Measurements from ENCODE around the gene CDH13. TPM values are rescaled to one million over a fixed set of nuclear protein-coding genes. Genes with fewer than 3 reads are reported as not detected.

Gene CDH13
- total and polyA plus RNA-seq, 9 donors: 1.9 to 34.2 (median 4.8) TPM

- H3K36me3 ChIP-seq: no peaks in the 10 kb centered on the region
- intact Hi-C loops (cut with DNase I): no loop called here
- TF ChIP-seq EP300 (IDR thresholded peaks at IDR 0.05) (no peak), CTCF (IDR thresholded peaks at IDR 0.05) (no peak), POLR2A (IDR thresholded peaks at IDR 0.05) (no peak)
- 68 to 81% (median 76%) methylated on average over 8 of the region's 8 CpGs for WGBS, 3 donors
- H3K27ac ChIP-seq: no peak overlapping the region
- no peak overlapping the region for H3K4me3 ChIP-seq
- no peak for DNase-seq
- no peaks in the 10 kb centered on the region for H3K27me3 ChIP-seq
- H3K9me3 ChIP-seq: no peaks in the 10 kb centered on the region
- H3K4me1 ChIP-seq (ENCODE audit: insufficient read depth): no peaks in the 10 kb centered on the region
These were observed 491.6 kb downstream of the CDH13 start for GRCh38 chr16:83118365-83118764.

GRCh38 chr16:83125999-83126568 is 499.3 kb downstream of the CDH13 start:
- H3K4me3 ChIP-seq: no peak overlapping the region
- DNase-seq: no peak
- no peaks in the 10 kb centered on the region for H3K27me3 ChIP-seq
- 89 to 94% (median 90%) methylated on average over 6 of the region's 6 CpGs for WGBS, 3 donors
- H3K4me1 ChIP-seq (ENCODE audit: insufficient read depth): no peaks in the 10 kb centered on the region
- intact Hi-C loops (cut with DNase I): no loop called here
- H3K36me3 ChIP-seq: no peaks in the 10 kb centered on the region
- no peak overlapping the region for H3K27ac ChIP-seq
- TF ChIP-seq EP300 (IDR thresholded peaks at IDR 0.05): no peak
- no peaks in the 10 kb centered on the region for H3K9me3 ChIP-seq

- no peak overlapping the region for H3K27ac ChIP-seq
- no peak for DNase-seq
- H3K27me3 ChIP-seq: no peaks in the 10 kb centered on the region
- H3K4me3 ChIP-seq: no peak overlapping the region
- no peaks in the 10 kb centered on the region for H3K9me3 ChIP-seq
- H3K4me1 ChIP-seq (ENCODE audit: insufficient read depth): no peaks in the 10 kb centered on the region
- intact Hi-C loops (cut with DNase I): no loop called here
- no peaks in the 10 kb centered on the region for H3K36me3 ChIP-seq
- WGBS, 3 donors: 71 to 81% (median 81%) methylated on average over 6 of the region's 6 CpGs
- TF ChIP-seq EP300 (IDR thresholded peaks at IDR 0.05) (no peak), POLR2A (IDR thresholded peaks at IDR 0.05) (no peak), CTCF (IDR thresholded peaks at IDR 0.05) (no peak)
These were observed 501.3 kb downstream of the CDH13 start for GRCh38 chr16:83128041-83128440.

- intact Hi-C loops (cut with DNase I): no loop called here
- TF ChIP-seq POLR2A (IDR thresholded peaks at IDR 0.05) (no peak), CTCF (IDR thresholded peaks at IDR 0.05) (no peak), EP300 (IDR thresholded peaks at IDR 0.05) (no peak)
- Histone ChIP-seq H3K36me3 (no peaks in the 10 kb centered on the region), H3K9me3 (no peaks in the 10 kb centered on the region), H3K4me3 (no peak overlapping the region), H3K4me1 (ENCODE audit: insufficient read depth) (no peaks in the 10 kb centered on the region), H3K27ac (no peak overlapping the region), H3K27me3 (no peaks in the 10 kb centered on the region)
- DNase-seq: no peak
- WGBS, 3 donors: 78 to 92% (median 80%) methylated on average over 3 of the region's 3 CpGs
These were observed 503.3 kb downstream of the CDH13 start for GRCh38 chr16:83130039-83130438.

- H3K4me3 ChIP-seq: no peak overlapping the region
- WGBS, 3 donors: 27 to 43% (median 37%) methylated on average over 4 of the region's 4 CpGs
- intact Hi-C loops (cut with DNase I): no loop called here
These were observed 507.9 kb downstream of the CDH13 start for GRCh38 chr16:83134638-83135037.

More at GRCh38 chr16:83134638-83135037, 507.9 kb downstream of the CDH13 start:
- no peak overlapping the region for H3K27ac ChIP-seq
- DNase-seq: no peak
- no peaks in the 10 kb centered on the region for H3K36me3 ChIP-seq
- TF ChIP-seq CTCF (IDR thresholded peaks at IDR 0.05) (no peak), POLR2A (IDR thresholded peaks at IDR 0.05) (no peak), EP300 (IDR thresholded peaks at IDR 0.05) (no peak)
- no peaks in the 10 kb centered on the region for H3K9me3 ChIP-seq
- peaks cover 2% of the 10 kb centered on the region for H3K4me1 ChIP-seq (ENCODE audit: insufficient read depth)
- H3K27me3 ChIP-seq: no peaks in the 10 kb centered on the region
